GM23338 (cell line): Measurements from ENCODE around the gene SLC39A8. TPM values are rescaled to one million over a fixed set of nuclear protein-coding genes. Genes with fewer than 3 reads are reported as not detected.

Experiments used
- CREB1 ChIP-seq: fragments of 250-450 bp; sonication (Bioruptor Pico); IDR thresholded peaks from 2 replicates; pipeline ENCODE4 v1.5.0; 2020; ENCODE audit warnings: low read depth, mild to moderate bottlenecking, moderate library complexity
- CTCF ChIP-seq, 2 experiments: fragments of 200-600 bp in 1 of 2; sonication (generic) in 1 of 2; conservative IDR thresholded peaks; 2 replicates each; pipeline versions ENCODE4 v1.5.1 to v1.6.1; 2016 to 2017; ENCODE audit warnings: antibody characterized with exemption in 2 of 2, low read depth in 2 of 2, mild to moderate bottlenecking in 2 of 2, moderate library complexity in 1 of 2
- EZH2 ChIP-seq: fragments of 200-600 bp; sonication (generic); IDR thresholded peaks from one replicate; pipeline ENCODE4 v1.8.0; 2017; ENCODE audit warnings: antibody characterized with exemption, mild to moderate bottlenecking, low read depth; ENCODE audit not compliant: unreplicated experiment
- EZH2phosphoT487 ChIP-seq: fragments of 200-600 bp; sonication (generic); IDR thresholded peaks from one replicate; pipeline ENCODE4 v1.8.1; 2018; ENCODE audit warnings: antibody characterized with exemption; ENCODE audit not compliant: unreplicated experiment
- NANOG ChIP-seq: IDR thresholded peaks from 2 replicates; pipeline ENCODE4 v1.6.1; 2016; ENCODE audit warnings: antibody characterized with exemption, borderline replicate concordance
- POLR2AphosphoS5 ChIP-seq: IDR thresholded peaks from 2 replicates; pipeline ENCODE4 v1.6.1; 2016; ENCODE audit warnings: antibody characterized with exemption, low read depth
- STAT1 ChIP-seq: IDR thresholded peaks from one replicate; pipeline ENCODE4 v1.6.1; 2016; ENCODE audit warnings: antibody characterized with exemption; ENCODE audit not compliant: unreplicated experiment
- ZNF114 ChIP-seq: fragments of 250-450 bp; sonication (Bioruptor Pico); IDR thresholded peaks from 2 replicates; pipeline ENCODE4 v1.5.0; 2020; ENCODE audit warnings: mild to moderate bottlenecking, moderate library complexity
- ZNF331 ChIP-seq: fragments of 250-450 bp; sonication (Bioruptor Pico); IDR thresholded peaks from 2 replicates; pipeline ENCODE4 v1.5.0; 2020; ENCODE audit warnings: low read depth, mild to moderate bottlenecking, moderate library complexity
- ZNF462 ChIP-seq: fragments of 250-450 bp; sonication (Bioruptor Pico); IDR thresholded peaks from 2 replicates; pipeline ENCODE4 v1.5.0; 2020; ENCODE audit warnings: mild to moderate bottlenecking, moderate library complexity
- polyA plus RNA-seq: library from polyadenylated mRNA; unstranded; fragments of >200 nt; fragmentation: Nextera tagmentation; extraction: Ambion mirVana; gene quantifications from 2 replicates; pipeline ENCODE4 v1.2.1, GENCODE V29; 2016
- total RNA-seq: library from RNA; depleted of rRNA; stranded (reverse); fragments of >200 nt; shearing (Covaris generic); gene quantifications from 2 replicates; pipeline ENCODE4 v1.2.3, GENCODE V29; 2014

The SLC39A8 gene
- total and polyA plus RNA-seq, 2 experiments from 2014 or later, result 20.1 to 42.5 TPM

GRCh38 chr4:102356562-102357202 is 11.4 kb upstream of the SLC39A8 start (continued):
- TF ChIP-seq CTCF (conservative IDR thresholded peaks at IDR 0.05; ENCODE audit: low read depth in 2 of 2), result no peak
- no peak for TF ChIP-seq NANOG
- TF ChIP-seq STAT1, result no peak
- TF ChIP-seq EZH2phosphoT487, result no peak
- TF ChIP-seq ZNF114 (CRISPR knock-in tag), result no peak
- TF ChIP-seq EZH2, result no peak
- TF ChIP-seq POLR2AphosphoS5, result no peak
- TF ChIP-seq ZNF331 (CRISPR knock-in tag), result no peak
- no peak for TF ChIP-seq ZNF462 (CRISPR knock-in tag)
- no peak for TF ChIP-seq CREB1 (CRISPR knock-in tag)
